AG04449 (cell line): ENCODE results near the gene MAN1A1.
"Not testable (repeated sequence)": the region's sequence is repeated elsewhere in the genome, so short reads cannot be mapped to it uniquely, and the experiment has no call there.

Experiments used
- CTCF ChIA-PET: fragments of 350-600 bp; formaldehyde crosslinking; extraction: SDS; loops from one replicate; lab custom pipeline; 2021; ENCODE audit warnings: antibody characterized with exemption; lab: Yijun Ruan, JAX
- POLR2A ChIA-PET: fragments of 400-600, 350-600 bp; formaldehyde crosslinking; extraction: SDS; loops from one replicate; lab custom pipeline; 2020; ENCODE audit warnings: antibody characterized with exemption, inconsistent platforms; lab: Yijun Ruan, JAX
- DNase-seq: peaks from one replicate; pipeline ENCODE4 v3.0.0-alpha.2; 2010; ENCODE audit warnings: low read depth, low spot score
- H3K4me3 ChIP-seq: 2 replicates; pipeline ENCODE4 v1.5.1; 2011; ENCODE audit warnings: low read depth, mild to moderate bottlenecking, control low read depth, low read length
- TF ChIP-seq, protein P1 (sequence below): IDR thresholded peaks from one replicate; pipeline ENCODE4 v1.5.1; 2011; ENCODE audit warnings: mild to moderate bottlenecking, moderate library complexity, low read length, control low read depth, inconsistent platforms; ENCODE audit not compliant: insufficient read depth; ENCODE audit errors: missing control alignments

Gene MAN1A1

DNA sequence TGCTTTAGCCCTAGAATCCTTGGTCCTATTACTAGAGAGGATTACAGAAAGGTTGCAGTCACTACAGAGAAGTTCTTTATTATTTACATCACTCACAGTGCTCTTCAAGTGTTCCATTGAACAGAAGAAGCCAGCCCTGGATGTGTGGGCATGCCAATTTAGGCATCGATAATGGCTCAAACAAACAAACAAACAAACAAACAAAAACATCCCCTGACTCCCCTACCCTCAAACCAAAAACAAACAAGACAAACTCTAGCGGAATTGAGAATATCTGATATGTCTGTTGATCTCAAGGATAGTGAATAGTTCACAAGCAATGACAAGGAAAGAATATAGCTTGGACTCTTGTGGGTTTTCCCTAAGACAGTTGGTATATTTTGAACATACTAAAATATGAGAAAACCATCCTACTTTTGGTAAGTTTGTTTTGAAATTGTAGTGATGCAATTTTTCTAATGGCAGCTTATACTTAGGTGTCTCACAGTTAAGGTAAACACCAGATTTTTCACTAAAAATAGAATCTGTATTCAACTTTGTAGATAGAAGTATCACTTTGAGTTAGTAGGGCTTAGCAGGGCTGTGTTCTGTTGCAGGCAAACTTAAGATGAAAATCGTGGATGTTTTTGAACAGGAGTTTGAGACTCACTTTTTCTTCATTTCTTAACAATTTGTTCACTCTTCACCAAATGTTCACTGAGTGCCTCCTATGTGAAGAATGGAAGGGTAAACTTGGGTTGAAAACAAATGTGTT lies 178.3 kb downstream of the MAN1A1 start:
- TF ChIP-seq, protein P1, sequence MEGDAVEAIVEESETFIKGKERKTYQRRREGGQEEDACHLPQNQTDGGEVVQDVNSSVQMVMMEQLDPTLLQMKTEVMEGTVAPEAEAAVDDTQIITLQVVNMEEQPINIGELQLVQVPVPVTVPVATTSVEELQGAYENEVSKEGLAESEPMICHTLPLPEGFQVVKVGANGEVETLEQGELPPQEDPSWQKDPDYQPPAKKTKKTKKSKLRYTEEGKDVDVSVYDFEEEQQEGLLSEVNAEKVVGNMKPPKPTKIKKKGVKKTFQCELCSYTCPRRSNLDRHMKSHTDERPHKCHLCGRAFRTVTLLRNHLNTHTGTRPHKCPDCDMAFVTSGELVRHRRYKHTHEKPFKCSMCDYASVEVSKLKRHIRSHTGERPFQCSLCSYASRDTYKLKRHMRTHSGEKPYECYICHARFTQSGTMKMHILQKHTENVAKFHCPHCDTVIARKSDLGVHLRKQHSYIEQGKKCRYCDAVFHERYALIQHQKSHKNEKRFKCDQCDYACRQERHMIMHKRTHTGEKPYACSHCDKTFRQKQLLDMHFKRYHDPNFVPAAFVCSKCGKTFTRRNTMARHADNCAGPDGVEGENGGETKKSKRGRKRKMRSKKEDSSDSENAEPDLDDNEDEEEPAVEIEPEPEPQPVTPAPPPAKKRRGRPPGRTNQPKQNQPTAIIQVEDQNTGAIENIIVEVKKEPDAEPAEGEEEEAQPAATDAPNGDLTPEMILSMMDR = no peak
- ChIA-PET CTCF (interaction anchor here (1.3 kb wide), 1 partner anchor 42 kb away, joined by 3 read pairs; no protein-coding TSS in a partner anchor), POLR2A (no interaction called here)
- H3K4me3 ChIP-seq = no peak overlapping the region
- DNase-seq = no peak

DNA sequence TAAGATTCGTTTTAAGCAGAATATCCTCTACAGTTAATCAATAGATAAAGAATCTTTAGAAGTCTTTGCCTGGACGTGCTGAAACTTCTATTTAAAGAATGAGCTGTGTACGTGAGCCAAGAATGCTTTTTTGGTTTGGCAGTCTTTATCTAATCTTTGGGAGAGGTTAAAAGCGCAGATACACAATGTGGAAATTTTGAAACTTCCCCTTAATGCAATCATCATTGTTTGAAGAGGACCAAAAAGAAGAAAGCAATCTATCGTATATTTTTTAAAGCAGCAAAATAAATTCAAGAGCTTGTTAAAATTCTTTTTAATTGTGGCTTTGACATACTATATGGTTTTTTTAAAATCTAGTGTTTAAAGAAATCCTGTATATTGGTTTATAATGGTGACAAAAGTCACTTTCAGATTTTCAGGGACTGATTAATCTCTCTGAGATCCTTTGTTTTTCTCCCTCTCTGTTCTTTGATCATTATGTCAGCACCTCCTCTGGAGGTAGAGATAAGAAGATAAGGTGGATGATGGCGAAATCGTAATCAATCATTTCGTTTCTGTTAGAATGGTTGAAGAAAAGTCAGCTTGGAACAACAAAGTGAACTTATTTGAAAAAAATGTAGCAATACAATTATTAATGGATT lies 179.0 kb downstream of the MAN1A1 start:
- CTCF ChIA-PET = interaction anchor here (1.3 kb wide), 1 partner anchor 41 kb away, joined by 3 read pairs; no protein-coding TSS in a partner anchor
- H3K4me3 ChIP-seq = no peak overlapping the region
- POLR2A ChIA-PET = no interaction called here
- no peak for DNase-seq
- TF ChIP-seq, protein P1 = no peak

DNA sequence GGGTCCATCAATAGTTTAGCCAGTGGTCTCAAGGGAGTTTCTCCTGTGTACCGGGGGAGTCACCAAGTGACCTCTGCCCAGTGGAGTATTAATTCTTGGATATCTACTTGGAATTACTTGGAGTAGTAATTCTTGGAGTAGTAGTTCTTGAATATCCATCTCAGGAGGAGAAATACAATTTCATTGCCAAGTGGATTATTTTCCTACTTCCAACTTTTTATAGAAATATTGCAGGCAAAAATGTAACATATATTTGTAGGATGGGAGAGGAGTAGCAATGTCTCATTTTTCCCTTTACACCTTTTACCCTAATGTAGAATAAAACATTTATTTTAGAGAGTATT lies 179.5 kb downstream of the MAN1A1 start:
- no peak overlapping the region for H3K4me3 ChIP-seq
- TF ChIP-seq, protein P1 = no peak
- no peak for DNase-seq
- ChIA-PET POLR2A (no interaction called here), CTCF (no interaction called here)

DNA sequence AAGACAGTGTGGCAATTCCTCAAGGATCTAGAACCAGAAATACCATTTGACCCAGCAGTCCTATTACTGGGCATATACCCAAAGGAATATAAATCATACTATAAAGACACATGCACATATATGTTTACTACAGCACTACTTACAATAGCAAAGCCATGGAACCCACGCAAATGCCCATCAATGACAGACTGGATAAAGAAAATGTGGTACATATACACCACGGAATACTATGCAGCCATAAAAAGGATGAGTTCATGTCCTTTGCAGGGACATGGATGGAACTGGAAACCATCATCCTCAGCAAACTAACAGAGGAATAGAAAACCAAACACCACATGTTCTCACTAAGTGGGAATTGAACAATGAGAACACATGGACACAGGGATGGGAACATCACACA lies 180.2 kb downstream of the MAN1A1 start:
- CTCF ChIA-PET, POLR2A ChIA-PET, DNase-seq, H3K4me3 ChIP-seq: not testable (repeated sequence)

DNA sequence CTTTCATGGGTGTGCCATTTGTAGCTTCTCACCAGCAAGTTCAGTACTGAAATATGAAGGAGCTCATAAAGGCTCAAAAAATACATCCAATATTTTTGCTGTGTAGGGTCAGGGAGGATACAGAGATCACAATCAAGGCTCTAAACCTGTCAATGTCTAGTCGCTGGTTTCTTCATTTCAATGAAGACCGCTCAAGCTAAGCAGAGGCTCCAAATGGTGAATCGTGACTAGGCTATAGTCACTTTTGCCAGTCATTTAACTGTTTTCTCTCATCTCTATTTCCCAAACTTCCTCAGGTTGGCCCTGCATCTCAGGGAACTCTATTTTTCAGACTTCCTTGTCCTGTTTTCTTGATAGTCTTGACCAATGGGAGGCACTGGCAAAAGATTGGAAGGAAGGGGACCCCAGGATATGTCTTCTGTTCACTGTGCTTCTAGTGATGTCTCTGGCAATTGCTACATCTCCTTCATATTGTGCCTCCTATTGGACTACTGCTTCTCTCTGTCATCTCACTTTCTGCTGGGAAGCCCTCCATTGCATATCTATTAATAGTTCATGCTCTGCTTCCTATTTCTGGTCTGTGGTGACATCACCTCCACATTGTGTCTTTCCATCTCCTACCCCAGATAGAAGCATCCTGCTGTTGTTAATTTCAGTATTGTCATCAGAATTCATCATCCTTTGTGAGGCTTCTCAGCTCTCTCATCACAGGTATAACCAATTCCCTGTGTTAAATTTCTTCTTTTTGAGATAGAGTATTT lies 183.4 kb downstream of the MAN1A1 start:
- POLR2A ChIA-PET = no interaction called here
- no peak overlapping the region for H3K4me3 ChIP-seq
- no peak for DNase-seq
- CTCF ChIA-PET = interaction anchor here (1.2 to 1.7 kb wide), 2 partner anchors 11 to 17 kb away, joined by 4 to 8 read pairs; no protein-coding TSS in a partner anchor
- TF ChIP-seq, protein P1 = no peak

DNA sequence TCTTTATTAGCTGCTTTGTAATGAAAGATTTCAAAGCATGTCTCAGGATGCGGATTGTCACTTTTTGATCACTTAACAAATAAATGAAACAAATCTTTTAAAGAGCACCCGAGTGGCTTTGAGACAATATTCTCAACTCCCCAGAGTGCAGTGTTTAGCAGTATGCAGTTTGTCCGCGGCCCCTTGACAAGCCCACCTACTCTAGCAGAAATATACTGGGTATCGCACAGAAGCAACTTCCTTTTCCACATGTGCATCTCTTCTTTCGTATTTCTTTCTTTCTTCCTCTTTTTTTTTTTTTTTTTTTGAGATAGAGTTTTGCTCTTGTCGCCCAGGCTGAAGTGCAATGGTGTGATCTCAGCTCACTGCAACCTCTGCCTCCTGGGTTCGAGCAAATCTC lies 186.6 kb downstream of the MAN1A1 start:
- no peak for DNase-seq
- no peak overlapping the region for H3K4me3 ChIP-seq
- TF ChIP-seq, protein P1 = no peak
- ChIA-PET CTCF (no interaction called here), POLR2A (no interaction called here)
